HCT116 (cell line): ENCODE results near the gene TMEM121B. TPM values are rescaled to one million over a fixed set of nuclear protein-coding genes. Genes with fewer than 3 reads are reported as not detected.

Experiments used
- ATAC-seq: fragments of 200-7000 bp; cut with Tn5 transposase; 2 replicates; pipeline ENCODE4 v1.9.1; 2020; ENCODE audit warnings: mild to moderate bottlenecking, moderate library complexity
- BruUV-seq: library from RNA; stranded (reverse); fragments of 400-500 nt; replicated peaks from 2 replicates; lab custom pipeline; 2021; lab: Mats Ljungman, UMichigan
- CTCF ChIA-PET: fragments of 300-600 bp; sonication (Branson Sonifier 250); formaldehyde crosslinking; loops from one replicate; lab custom pipeline; 2021; ENCODE audit warnings: antibody characterized with exemption; lab: Charles Lee
- POLR2A ChIA-PET: fragments of 300-600, 350-600 bp; sonication (Branson Sonifier 250); formaldehyde crosslinking; loops from one replicate; lab custom pipeline; 2021; ENCODE audit warnings: antibody characterized with exemption; lab: Charles Lee
- RAD21 ChIA-PET, 2 experiments: fragments of 300-600 bp; sonication (Branson Sonifier 250); formaldehyde crosslinking; loops; one replicate each; lab custom pipeline; 2023; ENCODE audit warnings: low total read pairs in 2 of 2; ENCODE audit not compliant: uncharacterized antibody in 2 of 2, unreplicated experiment in 2 of 2, low non-redundant PET in 1 of 2; lab: Charles Lee
- DNase-seq: peaks from one replicate; pipeline ENCODE4 v3.0.0-alpha.2; 2010; ENCODE audit warnings: low read depth, low spot score
- H2AFZ ChIP-seq: fragments of 200-600 bp; shearing (Covaris generic), sonication (generic); 2 replicates; pipeline ENCODE4 v1.6.1; 2017; ENCODE audit warnings: low read depth, mixed run types, mixed read lengths, antibody characterized with exemption, low read length; ENCODE audit not compliant: poor library complexity, severe bottlenecking
- H3K27ac ChIP-seq: 2 replicates; pipeline ENCODE4 v1.5.1; 2012; ENCODE audit warnings: low read depth, low read length
- H3K27me3 ChIP-seq: fragments of 200-600 bp; sonication (generic); 2 replicates; pipeline ENCODE4 v1.6.1; 2016; ENCODE audit warnings: mixed run types, low read length, mixed read lengths; ENCODE audit not compliant: insufficient read depth
- H3K36me3 ChIP-seq, 2 experiments: fragments of 200-500 bp in 1 of 2; fragments of 200-600 bp in 1 of 2; sonication (Bioruptor generic) in 1 of 2; sonication (generic) in 1 of 2; 2 replicates each; pipeline versions ENCODE4 v1.5.1 to v1.6.1; 2014 to 2016; ENCODE audit warnings: low read length in 2 of 2, inconsistent platforms in 1 of 2, mixed read lengths in 1 of 2, mixed run types in 1 of 2; ENCODE audit not compliant: insufficient read depth in 2 of 2, control insufficient read depth in 1 of 2
- H3K4me1 ChIP-seq, 2 experiments: fragments of 200-600 bp in 1 of 2; sonication (generic) in 1 of 2; 2 replicates each; pipeline versions ENCODE4 v1.5.1 to v1.6.1; 2012 to 2017; ENCODE audit warnings: low read length in 2 of 2, inconsistent platforms in 1 of 2, mild to moderate bottlenecking in 1 of 2, mixed read lengths in 1 of 2, mixed run types in 1 of 2, moderate library complexity in 1 of 2; ENCODE audit not compliant: insufficient read depth in 2 of 2, control insufficient read depth in 1 of 2
- H3K4me2 ChIP-seq: fragments of 200-600 bp; sonication (generic); 2 replicates; pipeline ENCODE4 v1.6.1; 2017; ENCODE audit warnings: mixed run types, low read length, mixed read lengths
- H3K4me3 ChIP-seq, 2 experiments: fragments of 200-600 bp in 1 of 2; sonication (generic) in 1 of 2; replicated peaks in 1 of 2; 2 replicates each; pipeline ENCODE4 v1.5.1; 2011 to 2016; ENCODE audit warnings: low read length in 2 of 2, control low read depth in 1 of 2, low read depth in 1 of 2, mild to moderate bottlenecking in 1 of 2, mixed read lengths in 1 of 2, mixed run types in 1 of 2
- H3K79me2 ChIP-seq: fragments of 200-600 bp; sonication (generic); 2 replicates; pipeline ENCODE4 v1.6.1; 2017; ENCODE audit warnings: mild to moderate bottlenecking, mixed run types, low read length, moderate library complexity, mixed read lengths; ENCODE audit not compliant: insufficient read depth
- H3K9ac ChIP-seq: fragments of 200-600 bp; sonication (generic); 2 replicates; pipeline ENCODE4 v1.6.1; 2016; ENCODE audit warnings: low read length, mixed read lengths
- H3K9me2 ChIP-seq: fragments of 200-600 bp; sonication (generic), shearing (Covaris generic); 2 replicates; pipeline ENCODE4 v1.6.1; 2017; ENCODE audit warnings: mixed run types, mild to moderate bottlenecking, moderate library complexity; ENCODE audit not compliant: insufficient read depth
- H3K9me3 ChIP-seq, 2 experiments: fragments of 200-500 bp in 1 of 2; fragments of 200-600 bp in 1 of 2; sonication (Bioruptor generic) in 1 of 2; sonication (generic) in 1 of 2; 2 replicates each; pipeline ENCODE4 v1.6.1; 2014 to 2017; ENCODE audit warnings: low read length in 2 of 2, mixed read lengths in 2 of 2, inconsistent platforms in 1 of 2, low read depth in 1 of 2, mild to moderate bottlenecking in 1 of 2, mixed run types in 1 of 2, moderate library complexity in 1 of 2; ENCODE audit not compliant: control insufficient read depth in 1 of 2, insufficient read depth in 1 of 2
- H4K20me1 ChIP-seq: fragments of 200-600 bp; sonication (generic), shearing (Covaris generic); 2 replicates; pipeline ENCODE4 v1.6.1; 2017; ENCODE audit warnings: mixed run types, mild to moderate bottlenecking, moderate library complexity; ENCODE audit not compliant: insufficient read depth
- ATF3 ChIP-seq: IDR thresholded peaks from 2 replicates; pipeline ENCODE4 v1.6.1; 2012
- CEBPB ChIP-seq: IDR thresholded peaks from 2 replicates; pipeline ENCODE4 v1.6.1; 2012; ENCODE audit warnings: low read depth
- CTCF ChIP-seq, 3 experiments: fragments of 200-600 bp in 1 of 3; sonication (generic) in 1 of 3; IDR thresholded peaks in 2 of 3; conservative IDR thresholded peaks in 1 of 3; 2 replicates each; pipeline ENCODE4 v1.5.1; 2012 to 2017; ENCODE audit warnings: low read depth in 2 of 3, low read length in 2 of 3, antibody characterized with exemption in 1 of 3, borderline replicate concordance in 1 of 3, control low read depth in 1 of 3, mild to moderate bottlenecking in 1 of 3, mixed read lengths in 1 of 3, mixed run types in 1 of 3, moderate library complexity in 1 of 3; ENCODE audit not compliant: insufficient read depth in 1 of 3
- JUND ChIP-seq: IDR thresholded peaks from 2 replicates; pipeline ENCODE4 v1.6.1; 2012
- RAD21 ChIP-seq: IDR thresholded peaks from 2 replicates; pipeline ENCODE4 v1.6.1; 2012; ENCODE audit warnings: low read depth, mild to moderate bottlenecking
- SRF ChIP-seq: IDR thresholded peaks from 2 replicates; pipeline ENCODE4 v1.6.1; 2012; ENCODE audit warnings: low read depth
- ZBTB33 ChIP-seq: IDR thresholded peaks from 2 replicates; pipeline ENCODE4 v1.6.1; 2011; ENCODE audit warnings: mild to moderate bottlenecking, low read length, moderate library complexity; ENCODE audit not compliant: insufficient replicate concordance; ENCODE audit errors: extremely low read depth
- ZFX ChIP-seq: fragments of 450-650 bp; IDR thresholded peaks from 2 replicates; pipeline ENCODE4 v1.6.1; 2017
- intact Hi-C: fragments of 100-400 bp; cut with micrococcal nuclease; formaldehyde crosslinking; loops from 2 replicates; pipeline ENCODE4 v1.10.0; 2022
- total RNA-seq: library from RNA; stranded (reverse); gene quantifications from one replicate; pipeline ENCODE4 v1.2.1, GENCODE V29; 2021; ENCODE audit not compliant: unreplicated experiment

TMEM121B gene
- total RNA-seq, 1 experiment from 2014 or later = 0.57 TPM

- Histone ChIP-seq H3K4me1 (no peaks in the 10 kb centered on the region), H3K9me2 (no peaks in the 10 kb centered on the region), H3K9me3 (no peaks in the 10 kb centered on the region), H3K4me2 (no peak overlapping the region), H4K20me1 (no peaks in the 10 kb centered on the region), H3K79me2 (0 out of 2 replicates have a peak, but pooled peaks cover 11% of the 10 kb centered on the region), H3K27me3 (no peaks in the 10 kb centered on the region), H2AFZ (no peak overlapping the region), H3K36me3 (peaks cover 16 to 32% of the 10 kb centered on the region in 2 experiments; a peak in 3 of 4 replicates), H3K9ac (no peak overlapping the region), H3K4me3 (no peak overlapping the region), H3K27ac (no peak overlapping the region)
- DNase-seq (no peak), ATAC-seq (no peak)
- TF ChIP-seq JUND (no peak), ZBTB33 (no peak), RAD21 (no peak), ATF3 (no peak), SRF (no peak), CEBPB (no peak), ZFX (no peak), CTCF (IDR thresholded peaks at IDR 0.05 in 2 of 3, conservative IDR thresholded peaks at IDR 0.05 in 1 of 3; ENCODE audit: borderline replicate concordance in 1 of 3, insufficient read depth in 1 of 3, low read depth in 2 of 3, low read length in 2 of 3) (no peak)
- intact Hi-C loops = no loop called here
- no TSS peak for BruUV-seq
- POLR2A ChIA-PET = no interaction called here
- CTCF ChIA-PET = no interaction called here
- RAD21 ChIA-PET = no interaction called here
Measured at GRCh38 chr22:17140022-17140421, 18.9 kb upstream of the TMEM121B start.
